OCI-LY1 (cell line): ENCODE data around the gene KNSTRN.

Experiments used
- EZH2 ChIP-seq: fragments of 200-600 bp; sonication (generic), shearing (Covaris generic); IDR thresholded peaks from 2 replicates; pipeline ENCODE4 v1.8.0; 2017; ENCODE audit warnings: borderline replicate concordance, mixed run types, mild to moderate bottlenecking, antibody characterized with exemption, low read length, moderate library complexity, mixed read lengths
- TF ChIP-seq, protein P1 (sequence below): fragments of 200-600 bp; sonication (generic), shearing (Covaris generic); IDR thresholded peaks from 2 replicates; pipeline ENCODE4 v1.5.1; 2017; ENCODE audit warnings: mild to moderate bottlenecking, antibody characterized with exemption, low read length, moderate library complexity, mixed read lengths

- TF ChIP-seq, protein P1, sequence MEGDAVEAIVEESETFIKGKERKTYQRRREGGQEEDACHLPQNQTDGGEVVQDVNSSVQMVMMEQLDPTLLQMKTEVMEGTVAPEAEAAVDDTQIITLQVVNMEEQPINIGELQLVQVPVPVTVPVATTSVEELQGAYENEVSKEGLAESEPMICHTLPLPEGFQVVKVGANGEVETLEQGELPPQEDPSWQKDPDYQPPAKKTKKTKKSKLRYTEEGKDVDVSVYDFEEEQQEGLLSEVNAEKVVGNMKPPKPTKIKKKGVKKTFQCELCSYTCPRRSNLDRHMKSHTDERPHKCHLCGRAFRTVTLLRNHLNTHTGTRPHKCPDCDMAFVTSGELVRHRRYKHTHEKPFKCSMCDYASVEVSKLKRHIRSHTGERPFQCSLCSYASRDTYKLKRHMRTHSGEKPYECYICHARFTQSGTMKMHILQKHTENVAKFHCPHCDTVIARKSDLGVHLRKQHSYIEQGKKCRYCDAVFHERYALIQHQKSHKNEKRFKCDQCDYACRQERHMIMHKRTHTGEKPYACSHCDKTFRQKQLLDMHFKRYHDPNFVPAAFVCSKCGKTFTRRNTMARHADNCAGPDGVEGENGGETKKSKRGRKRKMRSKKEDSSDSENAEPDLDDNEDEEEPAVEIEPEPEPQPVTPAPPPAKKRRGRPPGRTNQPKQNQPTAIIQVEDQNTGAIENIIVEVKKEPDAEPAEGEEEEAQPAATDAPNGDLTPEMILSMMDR, result no peak
- no peak for TF ChIP-seq EZH2
Measured at GRCh38 chr15:40342416-40343320, 39.9 kb upstream of the KNSTRN start.
